Pulmonary artery endothelial cell (primary cell): ENCODE measurements around the gene CCDC137. TPM values are rescaled to one million over a fixed set of nuclear protein-coding genes. Genes with fewer than 3 reads are reported as not detected.

Experiments
- DNase-seq: peaks from one replicate; pipeline ENCODE4 v3.0.0-alpha.2; 2011; ENCODE audit warnings: low read depth, low spot score
- total RNA-seq: library from RNA; depleted of rRNA; stranded (reverse); fragments of >200 nt; gene quantifications from 2 replicates; pipeline ENCODE4 v1.2.3, GENCODE V29; 2014

The CCDC137 gene
- total RNA-seq, 1 donor from 2014 or later: 13.3 TPM

GRCh38 chr17:81714412-81715106, 48.0 kb downstream of the CCDC137 start:
- no peak for DNase-seq

- no peak for DNase-seq
Measured at GRCh38 chr17:81715107-81715871, 48.8 kb downstream of the CCDC137 start.

GRCh38 chr17:81715872-81716673, 49.5 kb downstream of the CCDC137 start:
- DNase-seq: no peak

- DNase-seq: no peak
Measured at GRCh38 chr17:81716674-81716996, 50.1 kb downstream of the CCDC137 start.

GRCh38 chr17:81717049-81717765, 50.7 kb downstream of the CCDC137 start:
- DNase-seq: no peak

- no peak for DNase-seq
Measured at GRCh38 chr17:81717766-81718089, 51.2 kb downstream of the CCDC137 start.

GRCh38 chr17:81719410-81720266, 53.1 kb downstream of the CCDC137 start:
- DNase-seq: no peak

- DNase-seq: no peak
Measured at GRCh38 chr17:81720267-81721071, 53.9 kb downstream of the CCDC137 start.

- DNase-seq: no peak
Measured at GRCh38 chr17:81722184-81723120, 55.9 kb downstream of the CCDC137 start.

Other genes starting within 250 kb of the CCDC137 start
- 9,538 and 11,768 TPM in 2 replicates for gene ACTG1, start 153.9 kb upstream of the CCDC137 start, total RNA-seq
- gene FSCN2, start 138.4 kb upstream of the CCDC137 start, total RNA-seq: 0.35 and 0.66 TPM in 2 replicates
- gene FAAP100, start 114.4 kb upstream of the CCDC137 start, total RNA-seq: 17.5 and 21.7 TPM in 2 replicates
- 103 and 114 TPM in 2 replicates for gene NPLOC4, start 29.6 kb upstream of the CCDC137 start, total RNA-seq
- gene TSPAN10, start 29.5 kb upstream of the CCDC137 start, total RNA-seq: 0.14 and 0.26 TPM in 2 replicates
- gene PDE6G, start 10.2 kb upstream of the CCDC137 start, total RNA-seq: 0.26 and 0.56 TPM in 2 replicates
- gene OXLD1, start 132 bp upstream of the CCDC137 start, total RNA-seq: 29.3 and 34.8 TPM in 2 replicates
- 16.5 and 43.3 TPM in 2 replicates for gene ARL16, start 17.1 kb downstream of the CCDC137 start, total RNA-seq
- 68.9 and 91.5 TPM in 2 replicates for gene HGS, start 17.3 kb downstream of the CCDC137 start, total RNA-seq
- 17.1 and 24.5 TPM in 2 replicates for gene MRPL12, start 36.6 kb downstream of the CCDC137 start, total RNA-seq
- gene SLC25A10, start 45.5 kb downstream of the CCDC137 start, total RNA-seq: 24.4 and 26.7 TPM in 2 replicates
- not detected in 2 replicates for gene GCGR, start 137.4 kb downstream of the CCDC137 start, total RNA-seq
- 95.8 and 149 TPM in 2 replicates for gene MCRIP1, start 166.6 kb downstream of the CCDC137 start, total RNA-seq
- not detected in 2 replicates for gene PPP1R27, start 168.3 kb downstream of the CCDC137 start, total RNA-seq
- 1,184 and 1,197 TPM in 2 replicates for gene P4HB, start 193.8 kb downstream of the CCDC137 start, total RNA-seq
- 135 and 168 TPM in 2 replicates for gene ARHGDIA, start 204.6 kb downstream of the CCDC137 start, total RNA-seq
- 228 and 268 TPM in 2 replicates for gene ALYREF, start 224.8 kb downstream of the CCDC137 start, total RNA-seq
- 114 and 167 TPM in 2 replicates for gene ANAPC11, start 225.0 kb downstream of the CCDC137 start, total RNA-seq
- 0.11 and 0.20 TPM in 2 replicates for gene NPB, start 235.5 kb downstream of the CCDC137 start, total RNA-seq
- 46.2 and 53.6 TPM in 2 replicates for gene PCYT2, start 244.7 kb downstream of the CCDC137 start, total RNA-seq